Testis (tissue), 2 donors: ENCODE measurements around the gene LTBP1.

Experiments used
- POLR2A ChIP-seq: fragments of 450-650 bp; IDR thresholded peaks from one replicate; pipeline ENCODE4 v1.6.1; 2017; ENCODE audit warnings: antibody characterized with exemption, mild to moderate bottlenecking, moderate library complexity
- TF ChIP-seq, protein P1 (sequence below), 3 experiments: fragments of 450-650 bp in 2 of 3; fragments of 200-600 bp in 1 of 3; sonication (generic) in 1 of 3; IDR thresholded peaks; one replicate each; pipeline ENCODE4 v1.5.1; 2016 to 2019; ENCODE audit warnings: antibody characterized with exemption in 3 of 3, mild to moderate bottlenecking in 2 of 3, moderate library complexity in 1 of 3

DNA sequence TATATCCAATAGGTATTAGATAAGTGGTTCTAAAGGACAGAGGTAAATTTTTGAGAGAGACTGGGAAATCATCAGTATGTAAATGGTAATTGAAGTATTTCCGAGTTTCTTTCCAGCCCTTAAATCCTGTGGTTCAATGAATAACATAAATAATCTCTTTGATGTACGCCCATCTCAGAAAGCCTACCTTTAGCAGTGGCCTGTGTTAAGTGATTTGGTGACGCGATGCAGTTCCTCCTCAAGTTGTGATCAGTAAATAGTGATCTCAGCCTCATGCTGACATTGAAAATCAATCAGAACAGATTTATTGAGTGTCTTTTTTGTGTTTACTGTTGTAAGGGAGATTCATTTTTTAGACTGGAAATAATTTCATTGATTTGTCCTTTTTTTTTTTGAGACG lies 392.5 kb downstream of the LTBP1 start:
- TF ChIP-seq, protein P1, sequence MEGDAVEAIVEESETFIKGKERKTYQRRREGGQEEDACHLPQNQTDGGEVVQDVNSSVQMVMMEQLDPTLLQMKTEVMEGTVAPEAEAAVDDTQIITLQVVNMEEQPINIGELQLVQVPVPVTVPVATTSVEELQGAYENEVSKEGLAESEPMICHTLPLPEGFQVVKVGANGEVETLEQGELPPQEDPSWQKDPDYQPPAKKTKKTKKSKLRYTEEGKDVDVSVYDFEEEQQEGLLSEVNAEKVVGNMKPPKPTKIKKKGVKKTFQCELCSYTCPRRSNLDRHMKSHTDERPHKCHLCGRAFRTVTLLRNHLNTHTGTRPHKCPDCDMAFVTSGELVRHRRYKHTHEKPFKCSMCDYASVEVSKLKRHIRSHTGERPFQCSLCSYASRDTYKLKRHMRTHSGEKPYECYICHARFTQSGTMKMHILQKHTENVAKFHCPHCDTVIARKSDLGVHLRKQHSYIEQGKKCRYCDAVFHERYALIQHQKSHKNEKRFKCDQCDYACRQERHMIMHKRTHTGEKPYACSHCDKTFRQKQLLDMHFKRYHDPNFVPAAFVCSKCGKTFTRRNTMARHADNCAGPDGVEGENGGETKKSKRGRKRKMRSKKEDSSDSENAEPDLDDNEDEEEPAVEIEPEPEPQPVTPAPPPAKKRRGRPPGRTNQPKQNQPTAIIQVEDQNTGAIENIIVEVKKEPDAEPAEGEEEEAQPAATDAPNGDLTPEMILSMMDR (IDR thresholded peaks at IDR 0.05): no peak
- TF ChIP-seq POLR2A: no peak
